Neutrophil (primary cell): Measurements from ENCODE around the gene SMC6.

Experiments used
- H3K27ac ChIP-seq: fragments of 200-600 bp; sonication (generic); 2 replicates; pipeline ENCODE4 v1.5.1; 2016; ENCODE audit warnings: mild to moderate bottlenecking, moderate library complexity
- H3K27me3 ChIP-seq: fragments of 200-600 bp; sonication (generic); 2 replicates; pipeline ENCODE4 v1.6.0; 2016; ENCODE audit warnings: mild to moderate bottlenecking
- H3K36me3 ChIP-seq: fragments of 200-600 bp; sonication (generic); 2 replicates; pipeline ENCODE4 v1.5.1; 2017
- H3K4me1 ChIP-seq, 2 experiments: fragments of 200-600 bp in 1 of 2; sonication (generic) in 1 of 2; 1 replicate in 1 of 2; 2 replicates in 1 of 2; pipeline versions ENCODE4 v1.5.1 to v1.6.1; 2013 to 2016; ENCODE audit warnings: low read depth in 1 of 2, low read length in 1 of 2, mild to moderate bottlenecking in 1 of 2, moderate library complexity in 1 of 2; ENCODE audit not compliant: control insufficient read depth in 1 of 2, insufficient read depth in 1 of 2
- H3K4me3 ChIP-seq, 2 experiments: fragments of 200-600 bp in 1 of 2; sonication (generic) in 1 of 2; 1 replicate in 1 of 2; 2 replicates in 1 of 2; pipeline ENCODE4 v1.5.1; 2013 to 2016; ENCODE audit warnings: low read depth in 1 of 2, low read length in 1 of 2, mild to moderate bottlenecking in 1 of 2, moderate library complexity in 1 of 2
- H3K9me3 ChIP-seq: fragments of 200-600 bp; sonication (generic); 2 replicates; pipeline ENCODE4 v1.5.1; 2016
- TF ChIP-seq, protein P1 (sequence below): fragments of 200-600 bp; sonication (generic); IDR thresholded peaks from 2 replicates; pipeline ENCODE4 v1.5.1; 2016; ENCODE audit warnings: antibody characterized with exemption

SMC6 gene, protein sequence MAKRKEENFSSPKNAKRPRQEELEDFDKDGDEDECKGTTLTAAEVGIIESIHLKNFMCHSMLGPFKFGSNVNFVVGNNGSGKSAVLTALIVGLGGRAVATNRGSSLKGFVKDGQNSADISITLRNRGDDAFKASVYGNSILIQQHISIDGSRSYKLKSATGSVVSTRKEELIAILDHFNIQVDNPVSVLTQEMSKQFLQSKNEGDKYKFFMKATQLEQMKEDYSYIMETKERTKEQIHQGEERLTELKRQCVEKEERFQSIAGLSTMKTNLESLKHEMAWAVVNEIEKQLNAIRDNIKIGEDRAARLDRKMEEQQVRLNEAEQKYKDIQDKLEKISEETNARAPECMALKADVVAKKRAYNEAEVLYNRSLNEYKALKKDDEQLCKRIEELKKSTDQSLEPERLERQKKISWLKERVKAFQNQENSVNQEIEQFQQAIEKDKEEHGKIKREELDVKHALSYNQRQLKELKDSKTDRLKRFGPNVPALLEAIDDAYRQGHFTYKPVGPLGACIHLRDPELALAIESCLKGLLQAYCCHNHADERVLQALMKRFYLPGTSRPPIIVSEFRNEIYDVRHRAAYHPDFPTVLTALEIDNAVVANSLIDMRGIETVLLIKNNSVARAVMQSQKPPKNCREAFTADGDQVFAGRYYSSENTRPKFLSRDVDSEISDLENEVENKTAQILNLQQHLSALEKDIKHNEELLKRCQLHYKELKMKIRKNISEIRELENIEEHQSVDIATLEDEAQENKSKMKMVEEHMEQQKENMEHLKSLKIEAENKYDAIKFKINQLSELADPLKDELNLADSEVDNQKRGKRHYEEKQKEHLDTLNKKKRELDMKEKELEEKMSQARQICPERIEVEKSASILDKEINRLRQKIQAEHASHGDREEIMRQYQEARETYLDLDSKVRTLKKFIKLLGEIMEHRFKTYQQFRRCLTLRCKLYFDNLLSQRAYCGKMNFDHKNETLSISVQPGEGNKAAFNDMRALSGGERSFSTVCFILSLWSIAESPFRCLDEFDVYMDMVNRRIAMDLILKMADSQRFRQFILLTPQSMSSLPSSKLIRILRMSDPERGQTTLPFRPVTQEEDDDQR

DNA sequence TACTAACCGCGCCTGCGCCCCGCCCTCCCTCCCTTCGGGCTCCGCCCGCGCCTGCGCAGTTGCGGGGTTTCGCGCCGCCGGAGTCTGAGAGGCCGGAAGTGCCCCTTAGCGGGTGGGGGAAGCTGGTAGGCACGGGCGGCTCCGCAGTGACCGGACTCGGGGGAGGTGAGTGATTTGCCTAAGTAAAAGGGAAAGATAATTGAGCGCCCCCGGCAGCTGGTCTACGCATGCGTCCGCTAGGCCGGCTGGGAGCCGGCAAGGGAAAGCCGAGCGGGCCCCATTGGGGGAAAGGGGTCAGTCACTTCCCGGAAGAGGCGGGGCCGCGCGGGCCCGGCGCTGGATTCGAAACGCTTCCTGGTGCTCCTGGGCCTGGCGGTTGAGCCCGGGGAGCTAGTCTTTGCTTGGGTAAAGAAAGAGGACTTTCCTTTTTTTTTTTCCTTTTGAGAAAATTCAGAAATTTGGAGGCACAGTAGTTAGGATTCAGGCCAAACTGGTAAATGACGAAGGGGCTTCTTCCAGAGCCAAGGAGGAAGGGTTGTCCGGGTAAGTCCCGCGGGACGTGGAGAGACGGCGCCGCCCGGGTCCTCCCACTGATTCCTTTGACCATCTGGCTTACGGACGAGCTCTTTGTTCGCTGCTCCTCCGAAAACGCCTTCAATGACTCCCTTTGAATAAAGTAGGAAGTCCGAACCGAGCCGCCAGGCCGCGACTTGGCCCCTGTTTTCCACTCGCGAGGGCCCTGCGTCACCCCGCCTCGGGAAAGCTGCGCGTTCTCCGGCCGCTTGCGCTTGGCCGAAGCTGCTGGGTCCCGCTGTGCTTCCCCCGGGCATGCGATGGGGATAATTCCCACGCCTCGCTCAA lies at the start of gene SMC6, which contains the start of gene GEN1:
Gene SMC6 (minus strand): TSS at position 8 of the 861 bp plus-strand sequence. CDS start 7,864 bp downstream, outside the sequence.
Gene GEN1 (plus strand): TSS at position 336 of the 861 bp plus-strand sequence. CDS start 5,806 bp downstream, outside the sequence.
- Histone ChIP-seq H3K27me3 (peaks cover 16% of the 10 kb centered on the region), H3K4me3 (peak within 1 kb of the TSS; percentile 92 to 99), H3K36me3 (no peaks in the 10 kb centered on the region), H3K27ac (peak within 1 kb of the TSS; percentile 95), H3K9me3 (no peaks in the 10 kb centered on the region), H3K4me1 (peaks cover 18 to 25% of the 10 kb centered on the region in 2 experiments)
- TF ChIP-seq, protein P1, sequence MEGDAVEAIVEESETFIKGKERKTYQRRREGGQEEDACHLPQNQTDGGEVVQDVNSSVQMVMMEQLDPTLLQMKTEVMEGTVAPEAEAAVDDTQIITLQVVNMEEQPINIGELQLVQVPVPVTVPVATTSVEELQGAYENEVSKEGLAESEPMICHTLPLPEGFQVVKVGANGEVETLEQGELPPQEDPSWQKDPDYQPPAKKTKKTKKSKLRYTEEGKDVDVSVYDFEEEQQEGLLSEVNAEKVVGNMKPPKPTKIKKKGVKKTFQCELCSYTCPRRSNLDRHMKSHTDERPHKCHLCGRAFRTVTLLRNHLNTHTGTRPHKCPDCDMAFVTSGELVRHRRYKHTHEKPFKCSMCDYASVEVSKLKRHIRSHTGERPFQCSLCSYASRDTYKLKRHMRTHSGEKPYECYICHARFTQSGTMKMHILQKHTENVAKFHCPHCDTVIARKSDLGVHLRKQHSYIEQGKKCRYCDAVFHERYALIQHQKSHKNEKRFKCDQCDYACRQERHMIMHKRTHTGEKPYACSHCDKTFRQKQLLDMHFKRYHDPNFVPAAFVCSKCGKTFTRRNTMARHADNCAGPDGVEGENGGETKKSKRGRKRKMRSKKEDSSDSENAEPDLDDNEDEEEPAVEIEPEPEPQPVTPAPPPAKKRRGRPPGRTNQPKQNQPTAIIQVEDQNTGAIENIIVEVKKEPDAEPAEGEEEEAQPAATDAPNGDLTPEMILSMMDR: peak; percentile 40

DNA sequence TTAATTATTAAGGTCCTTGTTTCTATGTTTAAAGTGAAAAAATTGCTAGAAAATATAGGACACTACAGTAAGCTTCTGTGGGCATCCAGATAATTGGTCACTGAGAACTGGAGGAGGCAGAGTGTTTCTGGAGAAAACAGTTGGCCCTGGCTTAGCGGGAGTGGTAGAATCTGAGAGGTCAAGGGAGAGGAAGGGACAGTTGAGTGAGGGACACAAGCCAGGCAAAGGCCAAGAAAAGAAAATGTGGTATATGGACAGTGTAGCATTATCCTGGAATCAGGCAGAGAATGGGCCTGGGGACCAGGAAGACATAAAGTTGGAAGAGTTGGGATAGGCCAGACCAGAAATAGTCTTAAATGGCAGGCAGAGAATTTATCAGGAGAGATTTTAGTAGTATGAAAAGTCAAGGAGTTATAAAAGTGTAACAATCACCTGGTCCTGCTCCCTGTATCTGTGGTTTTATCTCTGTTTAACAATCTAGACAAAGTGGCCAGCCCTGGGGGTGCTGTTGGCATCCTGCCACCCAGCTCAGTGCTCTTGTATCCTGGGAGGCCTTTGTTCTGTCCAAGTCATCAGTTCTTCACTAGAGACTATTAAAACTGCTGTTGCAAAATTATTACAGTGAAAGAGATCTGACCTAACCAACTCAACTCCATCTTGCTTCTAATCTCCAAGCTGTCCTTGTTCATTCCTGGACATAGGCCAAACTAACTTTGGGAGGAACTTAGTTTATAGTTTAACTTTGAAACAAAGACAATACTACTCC lies 47.3 kb upstream of the SMC6 start:
- H3K9me3 ChIP-seq: no peaks in the 10 kb centered on the region
- no peaks in the 10 kb centered on the region for H3K36me3 ChIP-seq
- TF ChIP-seq, protein P1: no peak
- no peak overlapping the region for H3K27ac ChIP-seq
- peaks cover 8% of the 10 kb centered on the region for H3K27me3 ChIP-seq
- H3K4me1 ChIP-seq: no peaks in the 10 kb centered on the region
- H3K4me3 ChIP-seq: no peak overlapping the region

DNA sequence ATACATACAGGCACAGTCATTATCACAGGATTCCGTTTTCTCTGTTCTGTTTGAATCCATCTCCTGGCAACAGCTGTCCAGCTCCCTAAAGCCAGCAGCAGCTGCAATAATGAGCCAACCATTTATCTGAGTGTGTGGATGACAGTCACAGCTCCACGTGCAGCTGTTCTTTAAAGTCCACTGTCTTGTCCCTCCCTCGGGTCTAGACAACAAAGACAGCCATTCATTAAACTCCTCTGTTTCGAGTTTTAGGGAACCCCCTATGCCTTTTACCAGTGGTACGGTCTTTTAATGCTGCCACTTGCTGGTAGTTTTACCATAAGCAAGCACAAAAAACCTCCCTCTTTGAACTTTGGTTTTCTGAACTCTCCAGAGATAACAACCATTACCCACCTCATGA lies 46.6 kb upstream of the SMC6 start:
- Histone ChIP-seq H3K27me3 (peaks cover 8% of the 10 kb centered on the region), H3K4me3 (no peak overlapping the region), H3K36me3 (no peaks in the 10 kb centered on the region), H3K4me1 (no peaks in the 10 kb centered on the region), H3K27ac (no peak overlapping the region), H3K9me3 (no peaks in the 10 kb centered on the region)
- TF ChIP-seq, protein P1: no peak

DNA sequence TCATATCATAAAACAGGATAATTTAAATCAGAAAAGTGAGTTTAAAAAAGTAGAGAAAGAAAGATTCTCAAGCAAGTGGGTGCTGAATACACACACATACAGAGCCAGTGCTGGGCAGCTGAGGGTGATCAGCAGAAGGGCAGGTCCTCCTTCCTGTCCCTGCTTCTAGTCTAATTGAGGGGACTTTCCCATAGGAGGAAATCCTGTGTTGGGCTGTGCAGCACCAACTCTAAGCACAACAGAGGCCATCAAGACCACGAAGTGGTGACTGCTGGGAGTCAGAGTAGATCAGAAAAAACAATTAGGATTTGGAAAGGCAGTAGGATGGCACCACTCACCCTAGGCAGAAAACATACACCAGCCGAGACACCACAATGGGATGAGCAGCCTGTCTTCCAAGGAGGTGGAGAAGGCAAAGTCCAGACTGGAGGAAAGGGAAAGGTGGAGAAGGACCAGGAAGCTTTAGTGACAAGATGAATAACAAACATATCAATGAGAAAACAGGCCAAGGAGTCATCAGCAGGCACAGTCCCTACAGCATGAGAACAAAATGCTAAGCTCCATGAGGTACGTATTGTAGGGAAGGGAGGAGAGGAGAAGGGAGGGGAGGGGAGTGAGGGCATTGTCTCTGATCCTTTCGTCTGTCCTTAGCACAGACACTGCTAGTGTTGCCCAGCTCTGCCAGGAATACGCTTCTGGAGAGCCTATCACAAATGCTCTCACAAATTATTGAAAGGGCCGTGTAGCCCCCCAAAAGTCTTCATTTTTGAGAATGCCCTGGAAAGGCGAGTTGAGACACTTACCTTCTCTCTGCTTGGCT lies 45.9 kb upstream of the SMC6 start:
- peaks cover 8% of the 10 kb centered on the region for H3K27me3 ChIP-seq
- H3K4me3 ChIP-seq: no peak overlapping the region
- H3K36me3 ChIP-seq: no peaks in the 10 kb centered on the region
- TF ChIP-seq, protein P1: no peak
- H3K9me3 ChIP-seq: no peaks in the 10 kb centered on the region
- no peak overlapping the region for H3K27ac ChIP-seq
- no peaks in the 10 kb centered on the region for H3K4me1 ChIP-seq
